IMR-90 (cell line): ENCODE measurements around the gene RAB3IL1.

Source experiments
- NFE2L2 ChIP-seq: fragments of 150-350 bp; IDR thresholded peaks from 2 replicates; pipeline ENCODE4 v1.6.1; 2016; ENCODE audit warnings: low read depth, mild to moderate bottlenecking, low read length
- POLR2A ChIP-seq: IDR thresholded peaks from 2 replicates; pipeline ENCODE4 v1.6.1; 2012; ENCODE audit warnings: mild to moderate bottlenecking, low read depth, low read length
- RCOR1 ChIP-seq: IDR thresholded peaks from 2 replicates; pipeline ENCODE4 v1.6.1; 2012; ENCODE audit warnings: mild to moderate bottlenecking, low read length, improper control_type of control experiment; ENCODE audit not compliant: insufficient replicate concordance
- TF ChIP-seq, protein P1 (sequence below): conservative IDR thresholded peaks from 2 replicates; pipeline ENCODE4 v1.5.1; 2012; ENCODE audit warnings: mild to moderate bottlenecking, low read depth, low read length, improper control_type of control experiment

GRCh38 chr11:61945191-61945590, 27.8 kb upstream of the RAB3IL1 start:
- no peak for TF ChIP-seq NFE2L2
- TF ChIP-seq, protein P1, sequence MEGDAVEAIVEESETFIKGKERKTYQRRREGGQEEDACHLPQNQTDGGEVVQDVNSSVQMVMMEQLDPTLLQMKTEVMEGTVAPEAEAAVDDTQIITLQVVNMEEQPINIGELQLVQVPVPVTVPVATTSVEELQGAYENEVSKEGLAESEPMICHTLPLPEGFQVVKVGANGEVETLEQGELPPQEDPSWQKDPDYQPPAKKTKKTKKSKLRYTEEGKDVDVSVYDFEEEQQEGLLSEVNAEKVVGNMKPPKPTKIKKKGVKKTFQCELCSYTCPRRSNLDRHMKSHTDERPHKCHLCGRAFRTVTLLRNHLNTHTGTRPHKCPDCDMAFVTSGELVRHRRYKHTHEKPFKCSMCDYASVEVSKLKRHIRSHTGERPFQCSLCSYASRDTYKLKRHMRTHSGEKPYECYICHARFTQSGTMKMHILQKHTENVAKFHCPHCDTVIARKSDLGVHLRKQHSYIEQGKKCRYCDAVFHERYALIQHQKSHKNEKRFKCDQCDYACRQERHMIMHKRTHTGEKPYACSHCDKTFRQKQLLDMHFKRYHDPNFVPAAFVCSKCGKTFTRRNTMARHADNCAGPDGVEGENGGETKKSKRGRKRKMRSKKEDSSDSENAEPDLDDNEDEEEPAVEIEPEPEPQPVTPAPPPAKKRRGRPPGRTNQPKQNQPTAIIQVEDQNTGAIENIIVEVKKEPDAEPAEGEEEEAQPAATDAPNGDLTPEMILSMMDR: no peak
- no peak for TF ChIP-seq RCOR1
- no peak for TF ChIP-seq POLR2A
